ENCODE data around the gene RAD51B.

RAD51B gene

GRCh38 chr14:68678471-68678870 lies 858.9 kb downstream of the RAD51B start (continued):
- TF ChIP-seq REST (tag by site-specific recombination; IDR thresholded peaks at IDR 0.05) (no peak), ZFP3 (tag by site-specific recombination; IDR thresholded peaks at IDR 0.05; ENCODE audit: low read depth) (no peak), MYNN (tag by site-specific recombination; IDR thresholded peaks at IDR 0.05; ENCODE audit: borderline replicate concordance) (no peak), ZNF596 (tag by site-specific recombination; IDR thresholded peaks at IDR 0.05) (no peak), ZSCAN16 (tag by site-specific recombination; IDR thresholded peaks at IDR 0.05) (no peak), ZNF174 (tag by site-specific recombination; IDR thresholded peaks at IDR 0.05) (no peak)

GRCh38 chr14:68679301-68679700 lies 859.7 kb downstream of the RAD51B start:
- CTCF ChIA-PET, result no interaction called here

GRCh38 chr14:68679746-68680467 lies 860.3 kb downstream of the RAD51B start:
- Histone ChIP-seq H3K4me3 (ENCODE audit: low read depth, low read length) (no peak overlapping the region), H3K36me3 (ENCODE audit: control insufficient read depth in 2 of 2, insufficient read depth in 1 of 2, low read length in 2 of 2) (no peaks in the 10 kb centered on the region), H3K27ac (ENCODE audit: extremely low read depth, low read depth, low read length) (no peak overlapping the region), H3K4me1 (ENCODE audit: control insufficient read depth, insufficient read depth, low read length) (no peaks in the 10 kb centered on the region), H3K9me3 (ENCODE audit: control insufficient read depth, insufficient read depth, low read depth, low read length) (no peaks in the 10 kb centered on the region)
- ChIA-PET POLR2A (no interaction called here), CTCF (no interaction called here)
- 0 out of 2 replicates have a peak, but pooled peaks have one; percentile 48 for TF ChIP-seq ZNF112 (tag by site-specific recombination; IDR thresholded peaks at IDR 0.05)
- no peak for TF ChIP-seq FEZF1 (tag by site-specific recombination; IDR thresholded peaks at IDR 0.05)

More at GRCh38 chr14:68679301-68679700, 859.7 kb downstream of the RAD51B start:
- TF ChIP-seq ZBTB8A (tag by site-specific recombination; IDR thresholded peaks at IDR 0.05) (no peak), PRDM1 (tag by site-specific recombination; IDR thresholded peaks at IDR 0.05) (no peak), ELK4 (IDR thresholded peaks at IDR 0.05; ENCODE audit: borderline replicate concordance, low read depth, low read length) (no peak), KLF7 (tag by site-specific recombination; IDR thresholded peaks at IDR 0.05; ENCODE audit: borderline replicate concordance) (no peak), ZNF155 (tag by site-specific recombination; IDR thresholded peaks at IDR 0.05) (no peak), FEZF1 (tag by site-specific recombination; IDR thresholded peaks at IDR 0.05) (no peak), MYNN (tag by site-specific recombination; IDR thresholded peaks at IDR 0.05; ENCODE audit: borderline replicate concordance) (no peak), ZNF544 (tag by site-specific recombination; IDR thresholded peaks at IDR 0.05) (no peak), ZNF610 (tag by site-specific recombination; IDR thresholded peaks at IDR 0.05; ENCODE audit: borderline replicate concordance) (no peak), ZNF560 (tag by site-specific recombination; IDR thresholded peaks at IDR 0.05; ENCODE audit: borderline replicate concordance) (no peak), ZNF513 (tag by site-specific recombination; IDR thresholded peaks at IDR 0.05) (no peak), ZFHX2 (tag by site-specific recombination; conservative IDR thresholded peaks at IDR 0.05) (no peak)
- Histone ChIP-seq H3K4me1 (ENCODE audit: control insufficient read depth, insufficient read depth, low read length) (no peaks in the 10 kb centered on the region), H3K4me3 (ENCODE audit: low read depth, low read length) (no peak overlapping the region), H3K36me3 (ENCODE audit: control insufficient read depth in 2 of 2, insufficient read depth in 1 of 2, low read length in 2 of 2) (no peaks in the 10 kb centered on the region), H3K9me3 (ENCODE audit: control insufficient read depth, insufficient read depth, low read depth, low read length) (no peaks in the 10 kb centered on the region), H3K27ac (ENCODE audit: extremely low read depth, low read depth, low read length) (no peak overlapping the region)
- POLR2A ChIA-PET, result no interaction called here

Data from HEK293 (cell line).